Pons (tissue), 1 donor: ENCODE measurements around the gene OVCH2.

Experiments
- DNase-seq: peaks from one replicate; pipeline ENCODE4 v3.0.0-alpha.2; 2016; ENCODE audit warnings: low spot score

OVCH2 gene

GRCh38 chr11:7639643-7640025 lies 66.6 kb downstream of the OVCH2 start:
- no peak for DNase-seq
